GM21390 (cell line): ENCODE measurements around the gene LPCAT1.

Experiments used
- ATAC-seq: cut with Tn5 transposase; IDR thresholded peaks from one replicate; pipeline ENCODE4 v1.9.1; 2021; ENCODE audit not compliant: unreplicated experiment

Gene LPCAT1

GRCh38 chr5:1414311-1415058 is 109.3 kb downstream of the LPCAT1 start:
- ATAC-seq, result no peak

DNA sequence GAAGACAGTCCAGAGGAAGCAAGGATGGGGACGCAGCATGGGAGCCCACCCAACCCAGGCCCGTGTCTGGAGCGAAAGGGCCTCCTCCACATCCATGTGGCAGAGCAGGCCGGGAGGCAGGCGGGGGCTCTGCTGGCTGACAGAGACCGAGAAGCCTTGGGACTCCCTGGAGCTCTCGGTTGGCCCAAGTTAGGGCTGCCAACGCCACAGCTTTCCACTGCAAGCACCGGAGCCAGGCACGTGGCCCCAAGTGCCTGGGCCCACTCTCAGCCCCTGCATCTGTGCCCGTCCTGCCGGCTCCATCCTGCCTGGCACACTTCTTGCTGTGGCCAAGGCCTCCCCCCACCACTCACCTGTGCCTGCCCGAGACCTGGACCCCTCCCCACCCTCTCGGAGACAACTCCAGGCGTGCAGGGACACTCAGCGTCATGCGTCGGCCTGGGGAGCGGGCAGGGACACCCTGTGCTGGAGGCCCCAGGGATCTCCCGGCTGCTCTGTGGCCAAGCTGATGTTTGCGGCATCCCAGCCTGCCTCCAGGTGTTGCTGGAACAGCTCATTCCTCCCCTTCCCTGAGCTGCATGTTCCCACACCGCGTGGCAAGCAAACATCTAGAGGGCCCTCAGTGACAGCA is 110.0 kb downstream of the LPCAT1 start:
- no peak for ATAC-seq

- no peak for ATAC-seq
These were observed 110.5 kb downstream of the LPCAT1 start for GRCh38 chr5:1413211-1413610.

- no peak for ATAC-seq
These were observed 111.1 kb downstream of the LPCAT1 start for GRCh38 chr5:1412621-1413020.

DNA sequence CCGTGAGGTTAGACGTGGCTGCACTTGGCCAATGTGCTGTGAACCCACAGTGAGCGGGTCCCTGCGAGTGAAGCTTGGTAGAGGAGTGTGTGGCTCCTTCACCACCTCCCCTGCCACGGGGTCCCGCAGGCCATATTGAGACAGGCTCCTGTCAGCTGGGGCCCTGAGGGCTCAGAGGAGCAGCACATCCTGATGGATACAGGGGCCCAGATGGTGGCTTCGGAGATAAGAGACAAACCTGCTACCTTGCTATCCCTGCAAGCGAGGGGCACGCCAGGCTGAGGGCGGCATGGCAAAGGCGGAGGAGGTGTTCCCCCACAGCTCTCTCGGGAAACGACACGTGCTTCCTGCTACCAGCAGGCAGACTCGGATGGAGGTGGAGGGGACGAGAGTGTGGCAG is 111.6 kb downstream of the LPCAT1 start:
- no peak for ATAC-seq
